BLaER1 treated with 17β-estradiol and CSF1 and Interleukin-3, amounts not matched to agents 10 nM and 100 nM (cell line): Measurements from ENCODE around the gene IKZF3.
"Not testable (repeated sequence)": the region's sequence is repeated elsewhere in the genome, so short reads cannot be mapped to it uniquely, and the experiment has no call there.

ENCODE experiments used
- H3K27ac ChIP-seq, 11 experiments: shearing (Covaris generic); formaldehyde crosslinking; 2 replicates each; pipeline ENCODE4 v1.8.1; 2022
- H3K27me3 ChIP-seq, 11 experiments: shearing (Covaris generic); formaldehyde crosslinking; 2 replicates each; pipeline ENCODE4 v1.8.1; 2022
- H3K36me3 ChIP-seq, 11 experiments: shearing (Covaris generic); formaldehyde crosslinking; 2 replicates each; pipeline ENCODE4 v1.8.1; 2022
- H3K4me1 ChIP-seq, 10 experiments: shearing (Covaris generic); formaldehyde crosslinking; 2 replicates each; pipeline ENCODE4 v1.8.1; 2022
- H3K4me2 ChIP-seq, 11 experiments: shearing (Covaris generic); formaldehyde crosslinking; 2 replicates each; pipeline ENCODE4 v1.8.1; 2022
- H3K4me3 ChIP-seq, 10 experiments: shearing (Covaris generic); formaldehyde crosslinking; 2 replicates each; pipeline ENCODE4 v1.8.1; 2022
- H3K9ac ChIP-seq, 11 experiments: shearing (Covaris generic); formaldehyde crosslinking; 2 replicates each; pipeline ENCODE4 v1.8.1; 2022
- H3K9me3 ChIP-seq, 11 experiments: shearing (Covaris generic); formaldehyde crosslinking; replicated peaks in 1 of 11; 2 replicates each; pipeline ENCODE4 v1.8.1; 2022
- H4K20me1 ChIP-seq, 11 experiments: shearing (Covaris generic); formaldehyde crosslinking; 2 replicates each; pipeline ENCODE4 v1.8.1; 2022
- Cebpa-rat ChIP-seq, 11 experiments: shearing (Covaris generic); IDR thresholded peaks; 2 replicates each; pipeline ENCODE4 v1.8.1; 2022

IKZF3 gene

DNA sequence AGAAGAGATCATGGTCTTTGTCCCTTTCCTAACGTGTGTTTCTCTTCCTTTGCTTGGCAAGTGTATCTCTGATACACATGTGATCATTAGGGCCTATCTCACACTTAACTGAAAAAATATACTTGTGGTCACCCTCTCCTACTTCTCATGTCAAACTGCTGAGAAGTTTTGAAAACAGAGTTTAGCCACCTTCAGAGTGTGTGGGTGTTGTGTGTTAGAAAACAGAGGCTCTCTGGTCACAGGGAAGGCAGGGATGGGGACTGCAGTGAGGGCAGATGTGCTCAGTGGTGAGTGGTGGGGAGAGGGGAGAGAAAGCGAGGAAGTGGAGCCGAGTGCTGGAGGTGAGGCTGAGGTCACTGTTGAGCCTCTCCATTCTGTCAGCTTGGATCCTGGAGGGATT, 97.0 kb downstream of the IKZF3 start:
- Histone ChIP-seq H3K4me1 (peaks cover 24 to 42% (median 34%) of the 10 kb centered on the region in 10 experiments), H3K4me2 (peak overlapping the region; percentile 6 to 88 (median 57)), H3K9ac (peak overlapping the region in 1 of 11 experiments; percentile 2; a peak in 1 of 22 replicates), H3K27me3 (no peaks in the 10 kb centered on the region), H4K20me1 (no peaks in the 10 kb centered on the region), H3K4me3 (no peak overlapping the region), H3K9me3 (peaks cover 0 to 13% (median 7%) of the 10 kb centered on the region in 11 experiments; a peak in 9 of 22 replicates), H3K27ac (no peak overlapping the region), H3K36me3 (no peaks in the 10 kb centered on the region)
- no peak for TF ChIP-seq Cebpa-rat (IDR thresholded peaks at IDR 0.05)

DNA sequence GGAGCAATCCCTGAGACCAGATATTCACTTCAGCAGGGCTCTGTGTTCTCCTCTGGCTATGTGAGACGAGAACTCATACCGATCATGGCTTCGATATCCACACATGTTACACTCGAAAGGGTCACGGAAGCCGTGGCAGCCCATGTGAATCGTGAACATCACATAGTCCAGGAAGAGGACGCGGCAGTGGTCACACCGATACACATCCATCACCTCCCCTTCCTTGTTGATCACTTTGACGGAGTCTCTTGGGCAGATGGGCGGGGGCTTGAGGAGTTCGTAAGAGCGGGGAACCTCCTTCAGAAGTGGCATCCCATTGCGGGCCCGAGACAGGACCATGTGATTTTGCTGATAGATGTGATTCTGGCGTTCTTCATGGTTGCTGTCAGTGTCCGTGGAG, 98.3 kb downstream of the IKZF3 start:
- no peak for TF ChIP-seq Cebpa-rat (IDR thresholded peaks at IDR 0.05)
- Histone ChIP-seq H3K4me3 (no peak overlapping the region), H3K4me2 (peak overlapping the region in 10 of 11 experiments; percentile 13 to 88 (median 62); a peak in 18 of 22 replicates), H3K27me3 (no peaks in the 10 kb centered on the region), H3K36me3 (no peaks in the 10 kb centered on the region), H4K20me1 (no peaks in the 10 kb centered on the region), H3K27ac (no peak overlapping the region), H3K9ac (no peak overlapping the region), H3K4me1 (peaks cover 26 to 50% (median 38%) of the 10 kb centered on the region in 10 experiments), H3K9me3 (peaks cover 0 to 13% (median 7%) of the 10 kb centered on the region in 11 experiments; a peak in 9 of 22 replicates)

DNA sequence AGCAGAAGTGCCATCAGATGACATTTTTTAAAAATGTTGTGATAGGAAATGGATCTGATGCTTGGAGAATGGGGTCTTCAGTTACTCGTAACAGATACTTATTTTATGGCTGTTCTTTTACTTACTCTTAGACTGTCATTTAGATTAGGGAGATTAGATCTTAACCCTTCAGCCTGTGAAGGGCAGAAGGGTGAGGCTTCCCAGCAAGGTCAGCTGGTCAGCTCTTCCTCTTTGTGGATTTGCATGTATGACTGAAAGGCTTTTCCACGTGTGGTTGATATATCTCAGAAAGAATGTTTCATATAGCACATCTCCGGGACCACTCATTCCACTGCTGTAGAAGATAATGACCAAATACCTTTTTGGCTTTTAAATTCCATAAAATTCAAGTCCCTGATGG, 98.9 kb downstream of the IKZF3 start:
- Histone ChIP-seq H3K36me3 (no peaks in the 10 kb centered on the region), H3K4me2 (peak overlapping the region; percentile 10 to 88 (median 46); a peak in 21 of 22 replicates), H3K9ac (no peak overlapping the region), H3K27me3 (no peaks in the 10 kb centered on the region), H3K27ac (no peak overlapping the region), H4K20me1 (no peaks in the 10 kb centered on the region), H3K9me3 (peaks cover 0 to 13% (median 7%) of the 10 kb centered on the region in 11 experiments; a peak in 9 of 22 replicates), H3K4me3 (no peak overlapping the region), H3K4me1 (peaks cover 26 to 52% (median 38%) of the 10 kb centered on the region in 10 experiments)
- TF ChIP-seq Cebpa-rat (IDR thresholded peaks at IDR 0.05): no peak

DNA sequence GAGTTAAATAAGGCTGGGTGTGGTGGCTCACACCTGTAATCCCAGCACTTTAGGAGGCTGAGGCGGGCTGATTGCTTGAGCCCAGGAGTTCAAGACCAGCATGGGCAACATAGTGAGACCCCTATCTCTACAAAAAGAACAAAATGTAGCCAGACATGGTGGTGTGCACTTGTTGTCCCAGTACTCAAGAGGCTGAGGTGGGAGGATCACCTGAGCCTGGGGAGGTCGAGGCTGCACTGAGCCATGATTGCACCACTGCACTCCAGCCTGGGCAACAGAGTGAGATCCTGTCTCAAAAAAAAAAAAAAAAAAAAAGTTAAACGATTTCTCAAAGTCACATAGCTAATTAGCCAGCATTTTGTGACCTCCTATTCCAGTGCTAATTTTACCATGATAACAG, 99.9 kb downstream of the IKZF3 start:
- H3K27me3 ChIP-seq, H3K36me3 ChIP-seq, H3K27ac ChIP-seq, H4K20me1 ChIP-seq, H3K9ac ChIP-seq, H3K4me3 ChIP-seq: not testable (repeated sequence)
- peaks cover 33 to 59% (median 45%) of the 10 kb centered on the region in 10 experiments for H3K4me1 ChIP-seq
- peak overlapping the region in 1 of 11 experiments; percentile 88; a peak in 1 of 22 replicates for H3K4me2 ChIP-seq
- peaks cover 0 to 13% (median 7%) of the 10 kb centered on the region in 11 experiments; a peak in 9 of 22 replicates for H3K9me3 ChIP-seq

DNA sequence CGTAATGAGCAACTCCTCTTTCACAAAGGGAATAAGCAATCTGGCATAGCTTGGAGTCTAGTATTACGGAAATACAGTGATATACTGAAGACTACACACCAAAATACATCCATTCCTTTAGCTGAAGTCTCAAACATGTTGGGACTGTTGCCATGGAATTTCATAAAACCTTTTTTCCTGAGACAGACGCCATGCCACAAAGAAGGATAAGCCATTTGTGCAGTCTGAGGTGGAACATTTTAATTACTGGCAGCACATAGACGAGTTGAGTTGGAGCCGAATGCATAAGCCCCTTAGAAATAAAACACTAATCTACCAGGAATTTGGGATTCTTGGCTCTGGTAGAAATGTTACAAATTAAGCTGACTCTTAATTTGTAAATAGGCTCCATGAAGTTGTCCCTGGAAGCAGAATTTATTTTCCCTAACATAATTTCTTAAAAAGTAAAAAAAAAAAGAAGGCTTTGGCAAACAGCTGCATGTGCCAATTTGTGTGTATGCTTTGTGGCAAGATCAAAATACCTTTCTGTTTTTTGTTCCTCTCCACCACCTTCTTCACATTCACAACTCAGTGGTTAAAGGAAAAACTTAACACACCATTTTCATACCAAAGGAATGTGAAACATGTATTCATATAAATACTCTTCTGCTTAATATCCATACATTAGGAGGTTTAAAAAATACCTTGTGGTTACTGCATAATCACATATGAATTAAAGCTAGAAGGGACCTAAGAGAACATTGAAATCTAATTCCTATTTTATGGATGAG, 100.9 kb downstream of the IKZF3 start:
- Histone ChIP-seq H3K27me3 (no peaks in the 10 kb centered on the region; a peak in 1 of 22 replicates), H4K20me1 (no peaks in the 10 kb centered on the region), H3K4me3 (no peak overlapping the region), H3K9me3 (peaks cover 0 to 13% (median 7%) of the 10 kb centered on the region in 11 experiments; a peak in 9 of 22 replicates), H3K4me1 (peaks cover 43 to 68% (median 54%) of the 10 kb centered on the region in 10 experiments), H3K27ac (no peak overlapping the region), H3K4me2 (peak overlapping the region in 2 of 11 experiments; percentile 37 to 65; a peak in 2 of 22 replicates), H3K9ac (no peak overlapping the region), H3K36me3 (no peaks in the 10 kb centered on the region)
- TF ChIP-seq Cebpa-rat (IDR thresholded peaks at IDR 0.05): no peak

DNA sequence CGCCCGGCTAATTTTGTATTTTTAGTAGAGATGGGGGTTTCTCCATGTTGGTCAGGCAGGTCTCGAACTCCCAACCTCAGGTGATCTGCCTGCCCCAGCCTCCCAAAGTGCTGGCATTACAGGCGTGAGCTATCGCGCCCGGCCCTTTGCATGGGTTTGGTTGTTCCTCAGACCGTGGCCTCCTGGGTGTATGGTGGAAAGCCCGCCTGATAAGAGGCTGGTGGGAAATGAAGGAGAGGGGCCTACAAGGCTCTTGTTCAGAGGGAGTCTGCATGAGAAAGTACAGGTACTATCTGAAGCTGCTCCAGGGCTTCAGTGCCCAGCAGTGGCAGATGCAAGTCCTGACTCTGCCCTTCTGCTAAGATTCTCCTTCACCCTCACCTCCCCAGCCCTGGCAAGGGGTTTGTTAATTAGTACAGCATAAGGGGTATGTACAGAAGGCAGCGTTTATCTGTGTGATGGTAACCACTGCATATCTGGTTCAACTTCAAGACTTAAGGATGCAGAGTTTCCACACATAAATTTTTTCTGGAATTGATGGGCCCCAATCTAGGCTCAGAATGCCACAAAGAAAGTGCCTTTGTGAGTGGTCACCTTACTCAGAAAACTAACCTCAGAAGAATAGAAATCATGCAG, 102.1 kb downstream of the IKZF3 start:
- no peak for TF ChIP-seq Cebpa-rat (IDR thresholded peaks at IDR 0.05)
- H3K9ac ChIP-seq: no peak overlapping the region
- H3K4me1 ChIP-seq: peaks cover 52 to 77% (median 62%) of the 10 kb centered on the region in 10 experiments
- H3K9me3 ChIP-seq: peaks cover 0 to 13% (median 7%) of the 10 kb centered on the region in 11 experiments; a peak in 9 of 22 replicates
- no peaks in the 10 kb centered on the region for H3K36me3 ChIP-seq
- H3K27ac ChIP-seq: no peak overlapping the region
- peak overlapping the region in 10 of 11 experiments; percentile 5 to 65 (median 32); a peak in 14 of 22 replicates for H3K4me2 ChIP-seq
- H4K20me1 ChIP-seq: no peaks in the 10 kb centered on the region
- H3K4me3 ChIP-seq: no peak overlapping the region
- H3K27me3 ChIP-seq: no peaks in the 10 kb centered on the region; a peak in 1 of 22 replicates

DNA sequence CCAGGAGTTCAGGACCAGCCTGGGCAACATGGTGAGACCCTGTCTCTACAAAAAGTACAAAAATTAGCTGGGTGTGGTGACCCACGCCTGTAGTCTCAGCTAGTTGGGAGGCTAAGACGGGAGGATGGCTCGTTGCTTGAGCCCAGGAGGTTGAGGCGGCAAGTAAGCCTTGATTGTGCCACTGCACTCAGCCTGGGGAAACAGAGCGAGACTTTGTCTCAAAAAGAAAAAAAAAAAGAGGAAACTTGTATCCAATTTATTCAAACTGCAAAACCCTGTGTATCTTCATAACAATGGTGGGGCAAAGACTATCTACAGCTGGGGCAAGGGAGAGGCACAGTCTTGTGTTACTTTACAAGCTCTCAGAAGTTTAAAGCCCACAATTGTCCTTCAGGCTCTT, 104.9 kb downstream of the IKZF3 start:
- Histone ChIP-seq H3K4me3 (no peak overlapping the region), H3K4me1 (peaks cover 52 to 75% (median 63%) of the 10 kb centered on the region in 10 experiments), H4K20me1 (no peaks in the 10 kb centered on the region), H3K9ac (0 out of 22 replicates have a peak overlapping the region, but pooled peaks of 1 of the 11 experiments have one; percentile 19), H3K4me2 (peak overlapping the region; percentile 86 to 98 (median 94)), H3K27ac (no peak overlapping the region), H3K36me3 (no peaks in the 10 kb centered on the region), H3K9me3 (no peaks in the 10 kb centered on the region), H3K27me3 (peaks cover 0 to 9% (median 0%) of the 10 kb centered on the region in 11 experiments; a peak in 2 of 22 replicates)
- TF ChIP-seq Cebpa-rat (IDR thresholded peaks at IDR 0.05): no peak

DNA sequence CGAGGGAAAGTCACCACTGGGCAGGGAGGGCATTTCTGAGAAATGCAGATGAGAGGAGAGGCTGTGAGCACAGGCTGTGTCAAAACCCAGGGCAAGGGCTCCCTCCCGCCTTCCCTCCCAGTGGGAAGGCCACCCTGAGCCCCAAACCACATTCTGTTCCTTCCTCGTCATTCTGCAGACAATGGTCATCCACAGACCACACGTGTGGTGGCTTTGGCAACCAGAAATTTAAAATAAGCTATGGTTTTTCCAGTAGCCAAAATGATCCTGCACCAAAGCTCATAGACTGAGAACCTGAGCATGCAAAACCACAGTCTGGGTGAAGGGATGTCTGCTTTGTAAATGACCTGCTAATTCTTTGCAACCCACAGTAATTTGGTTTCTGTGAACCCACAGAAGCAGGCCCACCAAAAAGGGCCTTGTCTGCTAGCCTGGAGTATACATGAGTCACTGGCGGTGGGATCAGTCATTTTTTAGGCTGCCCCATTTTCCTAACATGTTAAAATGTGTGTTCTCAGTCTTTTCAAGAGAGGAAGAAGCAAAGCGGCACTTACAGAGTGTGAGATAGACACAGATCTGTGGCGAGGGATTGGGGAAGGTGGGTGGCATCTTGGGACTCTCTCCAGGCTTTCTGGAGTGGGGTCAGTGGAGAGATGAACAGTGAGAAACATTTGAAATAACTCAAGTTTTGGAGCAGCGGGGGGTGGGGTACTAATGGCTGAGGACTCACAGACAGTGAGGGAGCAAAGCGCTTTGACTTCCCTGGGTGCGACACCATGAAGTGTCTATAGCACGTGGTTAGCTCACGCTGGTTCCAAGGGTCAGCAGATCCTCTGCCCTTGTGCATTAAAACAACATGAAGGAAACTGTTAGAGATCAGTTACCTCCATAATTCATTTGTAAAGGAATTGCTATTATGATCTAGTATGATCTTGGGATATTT, 105.9 kb downstream of the IKZF3 start:
- Histone ChIP-seq H3K4me3 (no peak overlapping the region), H3K4me2 (peak overlapping the region; percentile 86 to 98 (median 94)), H3K36me3 (no peaks in the 10 kb centered on the region), H3K9ac (peak overlapping the region in 4 of 11 experiments; percentile 5 to 27 (median 12); a peak in 2 of 22 replicates), H3K27me3 (peaks cover 0 to 9% (median 0%) of the 10 kb centered on the region in 11 experiments; a peak in 2 of 22 replicates), H4K20me1 (no peaks in the 10 kb centered on the region), H3K9me3 (no peaks in the 10 kb centered on the region), H3K4me1 (peaks cover 59 to 82% (median 71%) of the 10 kb centered on the region in 10 experiments), H3K27ac (peak overlapping the region in 2 of 11 experiments; percentile 13 to 21; a peak in 2 of 22 replicates)
- TF ChIP-seq Cebpa-rat (IDR thresholded peaks at IDR 0.05): no peak
